SK-N-SH (cell line): ENCODE data around the gene ELAPOR1.

Experiments
- EP300 ChIP-seq, 2 experiments: IDR thresholded peaks; 2 replicates each; pipeline versions ENCODE4 v1.4.0 to v1.6.1; 2012; ENCODE audit warnings: borderline replicate concordance in 1 of 2, low read depth in 1 of 2, low read length in 1 of 2
- EZH2phosphoT487 ChIP-seq: fragments of 200-600 bp; sonication (generic); IDR thresholded peaks from 2 replicates; pipeline ENCODE4 v1.6.1; 2017; ENCODE audit warnings: low read depth, mixed run types, mild to moderate bottlenecking, antibody characterized with exemption, moderate library complexity, borderline replicate concordance
- GABPA ChIP-seq: IDR thresholded peaks from 2 replicates; pipeline ENCODE4 v1.4.0; 2012; ENCODE audit warnings: low read depth, mild to moderate bottlenecking
- IRF3 ChIP-seq: fragments of 150-350 bp; IDR thresholded peaks from 2 replicates; pipeline ENCODE4 v1.6.1; 2016; ENCODE audit warnings: mild to moderate bottlenecking, low read depth, low read length
- NFIC ChIP-seq: IDR thresholded peaks from 2 replicates; pipeline ENCODE4 v1.4.0; 2012; ENCODE audit warnings: borderline replicate concordance
- PBX3 ChIP-seq: IDR thresholded peaks from 2 replicates; pipeline ENCODE4; 2012
- RAD21 ChIP-seq: IDR thresholded peaks from 2 replicates; pipeline ENCODE4 v1.6.1; 2012; ENCODE audit warnings: mild to moderate bottlenecking, low read length
- SMC3 ChIP-seq: IDR thresholded peaks from 2 replicates; pipeline ENCODE4 v1.6.1; 2012; ENCODE audit warnings: low read depth, low read length, improper control_type of control experiment
- YY1 ChIP-seq: IDR thresholded peaks from 2 replicates; pipeline ENCODE4 v1.4.0; 2012; ENCODE audit warnings: low read depth, mild to moderate bottlenecking
- TF ChIP-seq, protein P1 (sequence below): fragments of 200-600 bp; sonication (generic); IDR thresholded peaks from 2 replicates; pipeline ENCODE4 v1.6.1; 2017; ENCODE audit warnings: antibody characterized with exemption, mild to moderate bottlenecking, moderate library complexity

GRCh38 chr1:109160071-109160840 is 46.3 kb downstream of the ELAPOR1 start:
- TF ChIP-seq NFIC, result no peak
- TF ChIP-seq, protein P1, sequence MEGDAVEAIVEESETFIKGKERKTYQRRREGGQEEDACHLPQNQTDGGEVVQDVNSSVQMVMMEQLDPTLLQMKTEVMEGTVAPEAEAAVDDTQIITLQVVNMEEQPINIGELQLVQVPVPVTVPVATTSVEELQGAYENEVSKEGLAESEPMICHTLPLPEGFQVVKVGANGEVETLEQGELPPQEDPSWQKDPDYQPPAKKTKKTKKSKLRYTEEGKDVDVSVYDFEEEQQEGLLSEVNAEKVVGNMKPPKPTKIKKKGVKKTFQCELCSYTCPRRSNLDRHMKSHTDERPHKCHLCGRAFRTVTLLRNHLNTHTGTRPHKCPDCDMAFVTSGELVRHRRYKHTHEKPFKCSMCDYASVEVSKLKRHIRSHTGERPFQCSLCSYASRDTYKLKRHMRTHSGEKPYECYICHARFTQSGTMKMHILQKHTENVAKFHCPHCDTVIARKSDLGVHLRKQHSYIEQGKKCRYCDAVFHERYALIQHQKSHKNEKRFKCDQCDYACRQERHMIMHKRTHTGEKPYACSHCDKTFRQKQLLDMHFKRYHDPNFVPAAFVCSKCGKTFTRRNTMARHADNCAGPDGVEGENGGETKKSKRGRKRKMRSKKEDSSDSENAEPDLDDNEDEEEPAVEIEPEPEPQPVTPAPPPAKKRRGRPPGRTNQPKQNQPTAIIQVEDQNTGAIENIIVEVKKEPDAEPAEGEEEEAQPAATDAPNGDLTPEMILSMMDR, result no peak
- TF ChIP-seq PBX3, result no peak
- no peak for TF ChIP-seq RAD21
- TF ChIP-seq GABPA, result no peak
- no peak for TF ChIP-seq EP300 (IDR thresholded peaks at IDR 0.05; ENCODE audit: borderline replicate concordance in 1 of 2, low read depth in 1 of 2, low read length in 1 of 2)
- TF ChIP-seq IRF3, result no peak
- TF ChIP-seq YY1, result no peak
- TF ChIP-seq SMC3, result no peak
- no peak for TF ChIP-seq EZH2phosphoT487
